GM13977 (cell line): Measurements from ENCODE around the gene SMARCA2.

Experiments
- DNase-seq: peaks from one replicate; pipeline ENCODE4 v3.0.0; 2012; ENCODE audit warnings: low spot score
- in situ Hi-C: fragments of 300-500 bp; cut with MboI; formaldehyde crosslinking; loops from one replicate; pipeline ENCODE4 v1.12.0; 2022; ENCODE audit warnings: low sequenced_read_pairs, low pct_unique_long_range_greater_than_20kb, mixed read lengths, inconsistent platforms; ENCODE audit not compliant: unreplicated experiment
- TF ChIP-seq, protein P1 (sequence below): IDR thresholded peaks from 2 replicates; pipeline ENCODE4 v1.5.1; 2012; ENCODE audit warnings: mild to moderate bottlenecking, control low read depth; ENCODE audit not compliant: insufficient read depth; ENCODE audit errors: extremely low read depth, missing control alignments

SMARCA2 gene

DNA sequence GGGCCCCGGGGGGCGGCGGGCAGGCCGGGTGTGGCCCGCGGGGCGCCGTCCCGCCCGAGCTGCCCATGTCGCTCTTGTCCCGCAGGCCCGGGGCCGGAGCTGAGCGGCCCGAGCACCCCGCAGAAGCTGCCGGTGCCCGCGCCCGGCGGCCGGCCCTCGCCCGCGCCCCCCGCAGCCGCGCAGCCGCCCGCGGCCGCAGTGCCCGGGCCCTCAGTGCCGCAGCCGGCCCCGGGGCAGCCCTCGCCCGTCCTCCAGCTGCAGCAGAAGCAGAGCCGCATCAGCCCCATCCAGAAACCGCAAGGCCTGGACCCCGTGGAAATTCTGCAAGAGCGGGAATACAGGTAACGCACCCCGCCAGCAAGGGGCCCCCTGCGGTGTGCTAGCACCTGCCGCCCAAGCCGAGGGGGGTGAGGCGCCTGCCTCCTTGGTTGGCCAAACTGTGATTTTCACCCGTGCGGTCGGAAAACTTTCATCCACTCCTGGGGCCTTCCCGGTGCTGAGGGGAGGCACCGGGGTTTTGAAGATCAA is 32.1 kb downstream of the SMARCA2 start:
- TF ChIP-seq, protein P1, sequence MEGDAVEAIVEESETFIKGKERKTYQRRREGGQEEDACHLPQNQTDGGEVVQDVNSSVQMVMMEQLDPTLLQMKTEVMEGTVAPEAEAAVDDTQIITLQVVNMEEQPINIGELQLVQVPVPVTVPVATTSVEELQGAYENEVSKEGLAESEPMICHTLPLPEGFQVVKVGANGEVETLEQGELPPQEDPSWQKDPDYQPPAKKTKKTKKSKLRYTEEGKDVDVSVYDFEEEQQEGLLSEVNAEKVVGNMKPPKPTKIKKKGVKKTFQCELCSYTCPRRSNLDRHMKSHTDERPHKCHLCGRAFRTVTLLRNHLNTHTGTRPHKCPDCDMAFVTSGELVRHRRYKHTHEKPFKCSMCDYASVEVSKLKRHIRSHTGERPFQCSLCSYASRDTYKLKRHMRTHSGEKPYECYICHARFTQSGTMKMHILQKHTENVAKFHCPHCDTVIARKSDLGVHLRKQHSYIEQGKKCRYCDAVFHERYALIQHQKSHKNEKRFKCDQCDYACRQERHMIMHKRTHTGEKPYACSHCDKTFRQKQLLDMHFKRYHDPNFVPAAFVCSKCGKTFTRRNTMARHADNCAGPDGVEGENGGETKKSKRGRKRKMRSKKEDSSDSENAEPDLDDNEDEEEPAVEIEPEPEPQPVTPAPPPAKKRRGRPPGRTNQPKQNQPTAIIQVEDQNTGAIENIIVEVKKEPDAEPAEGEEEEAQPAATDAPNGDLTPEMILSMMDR: no peak
- in situ Hi-C loops: no loop called here
- DNase-seq: no peak

DNA sequence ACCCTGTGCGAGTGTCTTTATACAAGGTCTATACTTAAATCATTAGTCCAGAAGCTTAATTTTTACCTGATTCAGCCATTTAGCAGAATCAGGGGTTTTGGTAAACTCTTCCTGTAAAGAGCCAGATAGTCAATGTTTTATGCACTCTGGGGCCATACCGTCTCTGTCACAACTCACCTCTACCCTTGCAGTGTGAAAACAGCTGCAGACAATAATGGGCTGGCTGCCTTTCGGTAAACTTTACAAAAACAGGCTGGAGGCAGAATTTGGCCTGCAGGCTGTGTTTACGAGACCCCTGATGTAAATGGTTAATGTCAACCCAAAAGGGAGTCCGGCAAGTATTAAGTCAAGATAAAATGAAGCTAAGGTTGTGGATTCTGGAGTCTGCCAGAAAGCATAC is 32.8 kb downstream of the SMARCA2 start:
- in situ Hi-C loops: no loop called here
- DNase-seq: no peak
- TF ChIP-seq, protein P1: no peak

DNA sequence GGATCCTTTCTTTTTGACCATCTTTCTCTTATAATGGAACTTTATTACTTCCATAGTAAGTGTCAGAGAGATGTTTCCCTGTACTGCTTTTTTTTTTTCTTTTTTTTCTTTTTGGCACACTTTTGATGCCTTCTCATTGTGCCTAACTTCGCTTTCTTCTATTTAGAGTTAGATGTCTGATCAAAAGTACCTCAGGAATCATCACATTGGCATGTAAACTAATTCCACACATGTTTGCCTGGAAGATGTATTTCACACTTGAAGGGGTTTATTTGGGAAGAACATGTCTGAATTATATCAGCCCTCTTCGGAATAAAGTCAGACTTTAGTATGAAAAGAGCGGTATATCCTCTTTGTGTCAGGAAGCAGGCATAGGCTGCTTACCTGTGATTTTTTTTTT is 35.1 kb downstream of the SMARCA2 start:
- DNase-seq: no peak
- TF ChIP-seq, protein P1: no peak

DNA sequence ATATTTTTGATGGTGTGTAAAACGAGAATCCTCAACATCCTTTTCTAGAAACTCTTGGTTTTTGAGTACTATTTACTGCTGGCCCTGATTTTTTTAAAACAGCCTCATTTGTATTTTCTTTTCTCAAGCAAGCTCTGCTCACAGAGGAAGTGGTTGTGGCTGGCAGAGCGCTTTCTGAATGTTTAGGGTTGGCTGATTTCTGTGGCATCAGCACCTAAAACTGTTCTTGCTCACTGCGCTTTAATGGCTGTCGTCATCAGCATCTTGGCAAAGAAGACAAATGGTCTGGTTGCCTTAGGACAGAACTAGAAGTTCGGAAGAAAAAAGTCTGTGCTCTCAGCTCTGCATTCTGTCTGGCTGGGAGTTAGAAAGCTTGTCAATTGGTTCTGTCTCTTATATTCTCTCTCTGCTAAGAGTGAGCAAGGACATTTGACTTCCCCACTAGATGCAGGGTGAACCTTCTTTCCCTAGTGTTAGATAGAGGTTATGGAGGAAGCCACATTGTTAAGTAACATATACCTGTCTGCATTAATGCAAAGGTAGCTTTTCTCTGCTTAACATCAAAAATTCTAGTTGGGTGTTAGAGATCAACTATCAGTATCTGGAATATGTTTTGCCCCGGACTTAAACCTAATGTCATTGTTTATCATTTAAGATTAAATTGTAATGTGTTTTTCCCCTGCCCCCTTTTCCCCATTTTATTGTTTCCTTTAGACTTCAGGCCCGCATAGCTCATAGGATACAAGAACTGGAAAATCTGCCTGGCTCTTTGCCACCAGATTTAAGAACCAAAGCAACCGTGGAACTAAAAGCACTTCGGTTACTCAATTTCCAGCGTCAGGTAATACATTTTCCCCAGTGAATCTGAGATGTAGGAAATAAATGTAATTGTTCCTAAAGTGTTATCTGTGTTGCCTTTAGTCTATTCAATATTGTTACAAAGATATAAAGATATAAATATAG is 39.0 kb downstream of the SMARCA2 start:
- in situ Hi-C loops: no loop called here
- peak; percentile 54 for DNase-seq
- TF ChIP-seq, protein P1: no peak

More for the DNA sequence above, 35.1 kb downstream of the SMARCA2 start:
- in situ Hi-C loops: no loop called here

DNA sequence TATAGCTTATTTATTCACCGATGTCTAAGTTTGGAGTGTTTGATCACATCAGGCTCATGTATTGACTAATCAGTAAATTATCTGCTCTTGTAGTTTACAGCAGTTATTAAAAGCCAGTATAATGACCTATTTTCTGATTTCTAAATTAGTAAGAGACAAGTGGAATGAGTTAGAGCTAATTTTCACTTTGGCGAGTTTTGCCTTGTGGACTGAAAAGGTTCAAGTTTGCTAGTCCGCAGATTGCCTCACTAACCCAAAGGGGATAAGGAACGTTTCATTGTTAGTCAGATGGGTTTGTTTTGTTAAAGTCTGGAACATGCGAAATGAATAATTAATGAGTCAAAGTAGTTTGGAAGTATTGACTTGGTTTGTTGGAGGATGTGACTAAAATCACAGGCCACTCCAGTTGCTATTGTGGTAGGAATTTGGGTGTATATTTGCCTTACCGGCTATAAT is 40.1 kb downstream of the SMARCA2 start:
- TF ChIP-seq, protein P1: no peak
- no peak for DNase-seq
- in situ Hi-C loops: no loop called here

DNA sequence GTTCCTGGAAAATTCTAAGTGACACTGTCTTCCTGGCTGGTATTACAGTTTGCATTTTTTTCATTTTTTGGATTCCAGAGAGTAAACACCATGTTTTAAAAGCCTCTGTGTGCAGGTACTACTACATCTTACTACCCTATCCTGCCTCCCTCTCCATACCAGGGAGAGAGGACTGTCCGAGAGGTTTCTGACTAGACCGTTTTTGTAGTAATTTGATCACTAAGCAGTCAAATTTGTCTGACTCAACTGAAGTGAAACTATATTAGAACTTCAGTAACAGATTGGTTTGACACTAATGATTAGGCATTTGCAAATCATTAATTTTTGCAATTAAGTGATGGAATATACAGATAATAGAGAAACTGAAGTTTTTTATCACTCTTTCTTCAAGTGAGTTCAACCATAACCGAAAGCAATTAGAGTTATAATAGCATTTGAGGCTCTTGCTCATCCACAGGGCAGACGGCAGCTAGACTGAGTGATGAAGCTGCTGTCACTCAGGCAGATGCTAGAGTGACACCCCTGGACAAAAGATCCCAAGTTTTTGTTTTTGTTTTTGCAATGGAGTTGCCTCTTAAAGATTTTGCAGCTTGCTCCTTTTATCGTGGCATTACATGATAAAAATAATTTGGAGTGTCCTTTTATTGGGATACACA is 44.3 kb downstream of the SMARCA2 start:
- TF ChIP-seq, protein P1: no peak
- in situ Hi-C loops: no loop called here
- no peak for DNase-seq
